HCT116 (cell line): ENCODE results near the gene OLFML3. TPM values are rescaled to one million over a fixed set of nuclear protein-coding genes. Genes with fewer than 3 reads are reported as not detected.

Experiments
- ATAC-seq: fragments of 200-7000 bp; cut with Tn5 transposase; 2 replicates; pipeline ENCODE4 v1.9.1; 2020; ENCODE audit warnings: mild to moderate bottlenecking, moderate library complexity
- BruUV-seq: library from RNA; stranded (reverse); fragments of 400-500 nt; replicated peaks from 2 replicates; lab custom pipeline; 2021; lab: Mats Ljungman, UMichigan
- CTCF ChIA-PET: fragments of 300-600 bp; sonication (Branson Sonifier 250); formaldehyde crosslinking; loops from one replicate; lab custom pipeline; 2021; ENCODE audit warnings: antibody characterized with exemption; lab: Charles Lee
- POLR2A ChIA-PET: fragments of 300-600, 350-600 bp; sonication (Branson Sonifier 250); formaldehyde crosslinking; loops from one replicate; lab custom pipeline; 2021; ENCODE audit warnings: antibody characterized with exemption; lab: Charles Lee
- RAD21 ChIA-PET, 2 experiments: fragments of 300-600 bp; sonication (Branson Sonifier 250); formaldehyde crosslinking; loops; one replicate each; lab custom pipeline; 2023; ENCODE audit warnings: low total read pairs in 2 of 2; ENCODE audit not compliant: uncharacterized antibody in 2 of 2, unreplicated experiment in 2 of 2, low non-redundant PET in 1 of 2; lab: Charles Lee
- DNase-seq: peaks from one replicate; pipeline ENCODE4 v3.0.0-alpha.2; 2010; ENCODE audit warnings: low read depth, low spot score
- H2AFZ ChIP-seq: fragments of 200-600 bp; shearing (Covaris generic), sonication (generic); 2 replicates; pipeline ENCODE4 v1.6.1; 2017; ENCODE audit warnings: low read depth, mixed run types, mixed read lengths, antibody characterized with exemption, low read length; ENCODE audit not compliant: poor library complexity, severe bottlenecking
- H3K27ac ChIP-seq: 2 replicates; pipeline ENCODE4 v1.5.1; 2012; ENCODE audit warnings: low read depth, low read length
- H3K27me3 ChIP-seq: fragments of 200-600 bp; sonication (generic); 2 replicates; pipeline ENCODE4 v1.6.1; 2016; ENCODE audit warnings: mixed run types, low read length, mixed read lengths; ENCODE audit not compliant: insufficient read depth
- H3K36me3 ChIP-seq, 2 experiments: fragments of 200-500 bp in 1 of 2; fragments of 200-600 bp in 1 of 2; sonication (Bioruptor generic) in 1 of 2; sonication (generic) in 1 of 2; 2 replicates each; pipeline versions ENCODE4 v1.5.1 to v1.6.1; 2014 to 2016; ENCODE audit warnings: low read length in 2 of 2, inconsistent platforms in 1 of 2, mixed read lengths in 1 of 2, mixed run types in 1 of 2; ENCODE audit not compliant: insufficient read depth in 2 of 2, control insufficient read depth in 1 of 2
- H3K4me1 ChIP-seq, 2 experiments: fragments of 200-600 bp in 1 of 2; sonication (generic) in 1 of 2; 2 replicates each; pipeline versions ENCODE4 v1.5.1 to v1.6.1; 2012 to 2017; ENCODE audit warnings: low read length in 2 of 2, inconsistent platforms in 1 of 2, mild to moderate bottlenecking in 1 of 2, mixed read lengths in 1 of 2, mixed run types in 1 of 2, moderate library complexity in 1 of 2; ENCODE audit not compliant: insufficient read depth in 2 of 2, control insufficient read depth in 1 of 2
- H3K4me2 ChIP-seq: fragments of 200-600 bp; sonication (generic); 2 replicates; pipeline ENCODE4 v1.6.1; 2017; ENCODE audit warnings: mixed run types, low read length, mixed read lengths
- H3K4me3 ChIP-seq, 2 experiments: fragments of 200-600 bp in 1 of 2; sonication (generic) in 1 of 2; replicated peaks in 1 of 2; 2 replicates each; pipeline ENCODE4 v1.5.1; 2011 to 2016; ENCODE audit warnings: low read length in 2 of 2, control low read depth in 1 of 2, low read depth in 1 of 2, mild to moderate bottlenecking in 1 of 2, mixed read lengths in 1 of 2, mixed run types in 1 of 2
- H3K79me2 ChIP-seq: fragments of 200-600 bp; sonication (generic); 2 replicates; pipeline ENCODE4 v1.6.1; 2017; ENCODE audit warnings: mild to moderate bottlenecking, mixed run types, low read length, moderate library complexity, mixed read lengths; ENCODE audit not compliant: insufficient read depth
- H3K9ac ChIP-seq: fragments of 200-600 bp; sonication (generic); 2 replicates; pipeline ENCODE4 v1.6.1; 2016; ENCODE audit warnings: low read length, mixed read lengths
- H3K9me2 ChIP-seq: fragments of 200-600 bp; sonication (generic), shearing (Covaris generic); 2 replicates; pipeline ENCODE4 v1.6.1; 2017; ENCODE audit warnings: mixed run types, mild to moderate bottlenecking, moderate library complexity; ENCODE audit not compliant: insufficient read depth
- H3K9me3 ChIP-seq, 2 experiments: fragments of 200-500 bp in 1 of 2; fragments of 200-600 bp in 1 of 2; sonication (Bioruptor generic) in 1 of 2; sonication (generic) in 1 of 2; 2 replicates each; pipeline ENCODE4 v1.6.1; 2014 to 2017; ENCODE audit warnings: low read length in 2 of 2, mixed read lengths in 2 of 2, inconsistent platforms in 1 of 2, low read depth in 1 of 2, mild to moderate bottlenecking in 1 of 2, mixed run types in 1 of 2, moderate library complexity in 1 of 2; ENCODE audit not compliant: control insufficient read depth in 1 of 2, insufficient read depth in 1 of 2
- H4K20me1 ChIP-seq: fragments of 200-600 bp; sonication (generic), shearing (Covaris generic); 2 replicates; pipeline ENCODE4 v1.6.1; 2017; ENCODE audit warnings: mixed run types, mild to moderate bottlenecking, moderate library complexity; ENCODE audit not compliant: insufficient read depth
- ELF1 ChIP-seq: IDR thresholded peaks from 2 replicates; pipeline ENCODE4 v1.6.1; 2012; ENCODE audit warnings: low read depth, borderline replicate concordance
- EZH2phosphoT487 ChIP-seq: fragments of 200-600 bp; IDR thresholded peaks from 2 replicates; pipeline ENCODE4 v1.6.1; 2018; ENCODE audit warnings: antibody characterized with exemption, borderline replicate concordance
- RAD21 ChIP-seq: IDR thresholded peaks from 2 replicates; pipeline ENCODE4 v1.6.1; 2012; ENCODE audit warnings: low read depth, mild to moderate bottlenecking
- TCF7L2 ChIP-seq: IDR thresholded peaks from 2 replicates; pipeline ENCODE4 v1.7.0; 2011; ENCODE audit warnings: borderline replicate concordance, inconsistent platforms; ENCODE audit not compliant: insufficient read depth, insufficient read length; ENCODE audit errors: extremely low read depth
- ZNF274 ChIP-seq: fragments of 200-500 bp; sonication (Bioruptor generic); IDR thresholded peaks from 2 replicates; pipeline ENCODE4 v1.6.1; 2014; ENCODE audit warnings: mild to moderate bottlenecking, low read depth, low read length, inconsistent platforms
- intact Hi-C: fragments of 100-400 bp; cut with micrococcal nuclease; formaldehyde crosslinking; loops from 2 replicates; pipeline ENCODE4 v1.10.0; 2022
- total RNA-seq: library from RNA; stranded (reverse); gene quantifications from one replicate; pipeline ENCODE4 v1.2.1, GENCODE V29; 2021; ENCODE audit not compliant: unreplicated experiment

OLFML3 gene
- total RNA-seq, 1 experiment from 2014 or later: 0.25 TPM

GRCh38 chr1:114010433-114011184, 31.3 kb downstream of the OLFML3 start:
- no TSS peak for BruUV-seq
- Histone ChIP-seq H3K36me3 (no peaks in the 10 kb centered on the region), H3K79me2 (no peaks in the 10 kb centered on the region), H3K4me1 (peaks cover 10 to 21% of the 10 kb centered on the region in 2 experiments), H3K9me2 (no peaks in the 10 kb centered on the region), H4K20me1 (no peaks in the 10 kb centered on the region), H3K9me3 (no peaks in the 10 kb centered on the region), H3K9ac (no peak overlapping the region), H3K27me3 (no peaks in the 10 kb centered on the region), H3K4me3 (no peak overlapping the region), H3K4me2 (no peak overlapping the region), H2AFZ (no peak overlapping the region), H3K27ac (no peak overlapping the region)
- POLR2A ChIA-PET: no interaction called here
- CTCF ChIA-PET: no interaction called here
- intact Hi-C loops: no loop called here
- ATAC-seq (no peak), DNase-seq (no peak)
- no peak for TF ChIP-seq TCF7L2
- TF ChIP-seq EZH2phosphoT487: no peak
- RAD21 ChIA-PET: no interaction called here

GRCh38 chr1:114011796-114012195, 32.5 kb downstream of the OLFML3 start:
- Histone ChIP-seq H3K4me3 (no peak overlapping the region), H3K4me1 (peaks cover 10 to 22% of the 10 kb centered on the region in 2 experiments), H3K4me2 (no peak overlapping the region), H3K27ac (no peak overlapping the region), H3K9ac (no peak overlapping the region), H3K9me3 (no peaks in the 10 kb centered on the region), H3K9me2 (no peaks in the 10 kb centered on the region), H3K27me3 (no peaks in the 10 kb centered on the region), H2AFZ (no peak overlapping the region), H4K20me1 (no peaks in the 10 kb centered on the region), H3K79me2 (no peaks in the 10 kb centered on the region), H3K36me3 (no peaks in the 10 kb centered on the region)
- DNase-seq (no peak), ATAC-seq (no peak)
- ChIA-PET CTCF (no interaction called here), RAD21 (no interaction called here), POLR2A (no interaction called here)
- intact Hi-C loops: no loop called here
- no TSS peak for BruUV-seq
- no peak for TF ChIP-seq ELF1
- no peak for TF ChIP-seq TCF7L2
- TF ChIP-seq RAD21: no peak
- TF ChIP-seq ZNF274: no peak
- no peak for TF ChIP-seq EZH2phosphoT487
